Heart left ventricle (tissue), 16 donors: ENCODE results near the gene CKAP5. TPM values are rescaled to one million over a fixed set of nuclear protein-coding genes. Genes with fewer than 3 reads are reported as not detected.

Experiments used
- ATAC-seq, 4 donors: fragments of 200-7000 bp; cut with Tn5 transposase; one replicate each; pipeline ENCODE4 v1.9.1; 2020 to 2022; ENCODE audit warnings: moderate library complexity in 4 of 4, mild to moderate bottlenecking in 3 of 4, moderate number of reproducible peaks in 1 of 4
- DNase-seq, 5 donors: peaks; one replicate each; pipeline ENCODE4 v3.0.0-alpha.2; 2020
- H3K27ac ChIP-seq, 12 donors: fragments of 200-600 bp; sonication (generic) in 4 of 12; one replicate each; pipeline versions ENCODE4 v1.5.0 to v1.8.0; 2016 to 2022; ENCODE audit warnings: mild to moderate bottlenecking in 2 of 12
- H3K27me3 ChIP-seq, 9 donors: fragments of 200-600 bp; sonication (generic) in 2 of 9; one replicate each; pipeline versions ENCODE4 v1.5.1 to v1.8.0; 2016 to 2022; ENCODE audit warnings: mild to moderate bottlenecking in 3 of 9
- H3K36me3 ChIP-seq, 9 donors: fragments of 200-600 bp; sonication (generic) in 2 of 9; one replicate each; pipeline versions ENCODE4 v1.5.0 to v1.8.0; 2018 to 2022; ENCODE audit warnings: mild to moderate bottlenecking in 2 of 9
- H3K4me1 ChIP-seq, 12 donors: fragments of 200-600 bp; sonication (generic) in 4 of 12; one replicate each; pipeline versions ENCODE4 v1.5.0 to v1.8.0; 2016 to 2022; ENCODE audit warnings: mild to moderate bottlenecking in 3 of 12
- H3K4me3 ChIP-seq, 12 donors: fragments of 200-600 bp; sonication (generic) in 4 of 12; one replicate each; pipeline versions ENCODE4 v1.5.0 to v1.8.0; 2017 to 2022; ENCODE audit warnings: mild to moderate bottlenecking in 9 of 12, moderate library complexity in 4 of 12
- H3K9me3 ChIP-seq, 12 donors: fragments of 200-600 bp; sonication (generic) in 4 of 12; one replicate each; pipeline versions ENCODE4 v1.5.0 to v1.8.0; 2016 to 2022; ENCODE audit warnings: mild to moderate bottlenecking in 1 of 12
- POLR2A ChIP-seq, 2 donors: fragments of 450-650 bp; IDR thresholded peaks; one replicate each; pipeline ENCODE4 v1.6.1; 2017; ENCODE audit warnings: antibody characterized with exemption in 2 of 2, mild to moderate bottlenecking in 2 of 2, moderate library complexity in 2 of 2
- WGBS, 4 donors: extraction: QIAGEN DNeasy Blood & Tissue Kit in 2 of 4; methylation state at CpG; one replicate each; pipeline versions ENCODE4 v1.1.5 to v1.1.7; 2013 to 2018; 5-methylcytosine and 5-hydroxymethylcytosine counted together
- intact Hi-C, 10 donors: fragments of 100-400 bp; cut with DNase I; formaldehyde crosslinking; loops; one replicate each; pipeline versions ENCODE4 v1.11.1 to v1.14.2; 2022
- polyA plus RNA-seq, 2 donors: library from polyadenylated mRNA; stranded (reverse); fragments of 200-250 nt; gene quantifications; one replicate each; pipeline ENCODE4 v1.2.3, GENCODE V29; 2013
- total RNA-seq, 9 donors: library from RNA; depleted of rRNA in 2 of 9; stranded (reverse); fragments of >200 nt in 2 of 9; fragmentation: NEBNext Ultra II Directional in 3 of 9; extraction: Animal tissue kit (Norgen Biotek cat#: 25700) in 3 of 9; gene quantifications; one replicate each; pipeline versions ENCODE4 v1.1.0 to v1.2.4, GENCODE V29; 2016 to 2023
- TF ChIP-seq, protein P1 (sequence below), 12 donors: fragments of 200-600 bp; sonication (generic) in 4 of 12; IDR thresholded peaks; one replicate each; pipeline versions ENCODE4 v1.5.0 to v1.8.0; 2018 to 2022; ENCODE audit warnings: antibody characterized with exemption in 12 of 12, mild to moderate bottlenecking in 5 of 12
- donor health status: ischemic (EF 13 %, LVEDD 7.1; RV severe dilation, severe dysfunction).
- donor health status: healthy with polysubstance abuse.
- donor health status: DM: no; HTN: yes; CAD: no.
- donor health status: DM: no; HTN: no; CAD: no.
- donor health status: ischemic (EF 25% LVEDD 6.9; RV normal size, moderate dysfunction).
- donor health status: ischemic (EF 25% LVEDD 5.7; RV mildly dilated, moderate dysfunction).
- donor health status: healthy.
- donor health status: DM: yes; HTN: yes; CAD: no.
- donor health status: ischemic (EF 35%, LVEDD 5.7; RV mildly dilated, moderate dysfunction).
- donor health status: nonischemic (EF 11% LVEDD 7.7; RV severe dilation, severe dysfunction).
- donor health status: DM: yes; HTN: yes; CAD: no.
- donor health status: PGD.
- donor health status: ischemic (EF 29% LVEDD 5.4; RV normal size, mild dysfunction).
- donor health status: nonischemic (EF 23%, LVEDD 6.1; RV moderate dilation, normal function).

CKAP5 gene
- total and polyA plus RNA-seq, 11 donors, result 12.3 to 108 (median 67.6) TPM

DNA sequence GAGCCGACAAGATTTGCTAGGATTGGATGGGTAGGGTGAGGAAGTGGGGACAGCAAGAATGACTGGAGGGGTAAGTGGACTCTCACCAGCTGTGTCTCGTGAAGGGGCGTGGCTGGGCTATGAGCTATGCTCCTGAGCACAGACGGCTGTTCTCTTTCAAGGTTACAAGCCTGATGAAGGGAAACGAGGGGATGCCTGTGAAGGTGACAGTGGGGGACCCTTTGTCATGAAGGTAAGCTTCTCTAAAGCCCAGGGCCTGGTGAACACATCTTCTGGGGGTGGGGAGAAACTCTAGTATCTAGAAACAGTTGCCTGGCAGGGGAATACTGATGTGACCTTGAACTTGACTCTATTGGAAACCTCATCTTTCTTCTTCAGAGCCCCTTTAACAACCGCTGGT is 107.2 kb downstream of the CKAP5 start:
- peak in 1 of 4 donors; percentile 26 for ATAC-seq
- no peaks in the 10 kb centered on the region for H3K27me3 ChIP-seq
- 60 to 67% (median 64%) methylated on average over 6 of the region's 6 CpGs for WGBS, 4 donors
- intact Hi-C loops, result no loop called here
- H3K9me3 ChIP-seq, result no peaks in the 10 kb centered on the region
- H3K27ac ChIP-seq, result no peak overlapping the region
- H3K36me3 ChIP-seq, result peaks cover 0 to 34% (median 29%) of the 10 kb centered on the region in 9 donors
- DNase-seq, result no peak
- H3K4me1 ChIP-seq, result peaks cover 0 to 6% (median 0%) of the 10 kb centered on the region in 12 donors
- TF ChIP-seq, protein P1, sequence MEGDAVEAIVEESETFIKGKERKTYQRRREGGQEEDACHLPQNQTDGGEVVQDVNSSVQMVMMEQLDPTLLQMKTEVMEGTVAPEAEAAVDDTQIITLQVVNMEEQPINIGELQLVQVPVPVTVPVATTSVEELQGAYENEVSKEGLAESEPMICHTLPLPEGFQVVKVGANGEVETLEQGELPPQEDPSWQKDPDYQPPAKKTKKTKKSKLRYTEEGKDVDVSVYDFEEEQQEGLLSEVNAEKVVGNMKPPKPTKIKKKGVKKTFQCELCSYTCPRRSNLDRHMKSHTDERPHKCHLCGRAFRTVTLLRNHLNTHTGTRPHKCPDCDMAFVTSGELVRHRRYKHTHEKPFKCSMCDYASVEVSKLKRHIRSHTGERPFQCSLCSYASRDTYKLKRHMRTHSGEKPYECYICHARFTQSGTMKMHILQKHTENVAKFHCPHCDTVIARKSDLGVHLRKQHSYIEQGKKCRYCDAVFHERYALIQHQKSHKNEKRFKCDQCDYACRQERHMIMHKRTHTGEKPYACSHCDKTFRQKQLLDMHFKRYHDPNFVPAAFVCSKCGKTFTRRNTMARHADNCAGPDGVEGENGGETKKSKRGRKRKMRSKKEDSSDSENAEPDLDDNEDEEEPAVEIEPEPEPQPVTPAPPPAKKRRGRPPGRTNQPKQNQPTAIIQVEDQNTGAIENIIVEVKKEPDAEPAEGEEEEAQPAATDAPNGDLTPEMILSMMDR (IDR thresholded peaks at IDR 0.05), result no peak
- TF ChIP-seq POLR2A (IDR thresholded peaks at IDR 0.05), result no peak
- no peak overlapping the region for H3K4me3 ChIP-seq

DNA sequence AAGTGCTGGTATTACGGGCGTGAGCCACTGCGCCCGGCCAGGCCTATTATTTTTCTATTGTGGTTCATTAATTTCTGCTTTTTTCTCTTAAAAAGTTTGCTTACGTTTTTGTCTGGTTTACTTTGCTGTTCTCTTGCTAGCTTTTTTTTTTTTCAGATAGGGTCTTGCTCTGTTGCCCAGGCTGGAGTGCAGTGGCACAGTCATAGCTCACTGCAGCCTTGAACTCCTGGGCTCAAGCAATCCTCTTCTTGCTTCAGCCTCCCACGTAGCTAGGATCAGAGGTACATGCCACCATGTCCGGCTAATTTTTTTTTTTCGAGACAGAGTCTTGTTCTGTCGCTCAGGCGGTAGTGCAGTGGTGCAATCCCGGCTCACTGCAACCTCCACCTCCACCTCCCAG is 108.4 kb downstream of the CKAP5 start:
- peaks cover 0 to 22% (median 17%) of the 10 kb centered on the region in 9 donors for H3K36me3 ChIP-seq
- ATAC-seq (no peak), DNase-seq (no peak)
- intact Hi-C loops, result no loop called here
- H3K4me3 ChIP-seq, result no peak overlapping the region
- no peak for TF ChIP-seq POLR2A (IDR thresholded peaks at IDR 0.05)
- TF ChIP-seq, protein P1 (IDR thresholded peaks at IDR 0.05), result no peak
- H3K27me3 ChIP-seq, result no peaks in the 10 kb centered on the region
- H3K9me3 ChIP-seq, result no peaks in the 10 kb centered on the region
- H3K27ac ChIP-seq, result no peak overlapping the region
- WGBS, 4 donors, result 94 to 97% (median 96%) methylated on average over 11 of the region's 11 CpGs
- H3K4me1 ChIP-seq, result peaks cover 0 to 6% (median 0%) of the 10 kb centered on the region in 12 donors

DNA sequence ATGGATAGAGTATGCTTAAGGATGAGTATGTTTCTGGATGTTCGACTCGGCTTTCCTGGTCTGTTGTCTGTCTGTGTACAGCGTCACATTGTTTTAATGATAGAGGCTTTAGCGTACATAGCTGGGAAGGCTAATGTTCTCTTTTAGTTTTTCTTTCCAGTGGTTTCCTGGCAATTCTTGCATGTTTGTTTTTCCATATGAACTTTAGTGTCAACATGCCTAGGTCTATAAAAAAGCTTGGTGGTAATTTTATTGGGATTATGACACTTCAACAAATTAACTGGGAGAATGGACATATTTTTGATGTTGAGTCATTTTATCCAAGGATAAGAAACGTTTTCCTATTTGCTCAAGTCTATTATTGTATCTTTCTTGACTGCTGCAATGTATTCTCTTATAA is 109.5 kb downstream of the CKAP5 start:
- Histone ChIP-seq H3K9me3 (no peaks in the 10 kb centered on the region), H3K27ac (no peak overlapping the region), H3K4me1 (peaks cover 0 to 1% (median 0%) of the 10 kb centered on the region in 12 donors), H3K27me3 (no peaks in the 10 kb centered on the region), H3K4me3 (no peak overlapping the region), H3K36me3 (peaks cover 0 to 11% (median 6%) of the 10 kb centered on the region in 9 donors)
- TF ChIP-seq, protein P1 (IDR thresholded peaks at IDR 0.05), result no peak
- no peak for TF ChIP-seq POLR2A (IDR thresholded peaks at IDR 0.05)
- no peak for ATAC-seq
- 63 to 77% (median 71%) methylated on average over 5 of the region's 5 CpGs for WGBS, 4 donors
- DNase-seq, result no peak
- intact Hi-C loops, result no loop called here

DNA sequence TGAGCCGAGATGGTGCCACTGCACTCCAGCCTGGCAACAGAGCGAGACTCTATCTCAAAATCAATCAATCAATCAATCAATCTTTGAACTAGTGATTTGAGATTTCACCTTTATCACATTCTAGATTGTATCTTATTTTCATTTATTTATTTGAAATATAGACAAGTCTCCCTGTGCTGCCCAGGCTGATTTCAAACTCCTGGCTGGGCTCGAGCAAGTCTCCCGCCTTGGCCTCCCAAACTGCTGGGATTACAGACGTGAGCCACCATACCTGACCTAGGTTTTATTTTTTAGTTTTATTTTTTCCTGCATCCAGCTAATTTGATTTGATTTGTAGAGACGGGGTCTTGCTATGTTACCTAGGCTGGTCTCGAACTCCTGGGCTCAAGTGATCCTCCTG is 109.9 kb downstream of the CKAP5 start:
- TF ChIP-seq POLR2A (IDR thresholded peaks at IDR 0.05), result no peak
- TF ChIP-seq, protein P1 (IDR thresholded peaks at IDR 0.05), result no peak
- H3K9me3 ChIP-seq, result no peaks in the 10 kb centered on the region
- peaks cover 0 to 7% (median 2%) of the 10 kb centered on the region in 9 donors for H3K36me3 ChIP-seq
- DNase-seq, result no peak
- H3K27me3 ChIP-seq, result no peaks in the 10 kb centered on the region
- WGBS, 4 donors, result 94 to 95% (median 95%) methylated on average over 7 of the region's 7 CpGs
- intact Hi-C loops, result no loop called here
- no peak overlapping the region for H3K4me3 ChIP-seq
- H3K4me1 ChIP-seq, result no peaks in the 10 kb centered on the region
- H3K27ac ChIP-seq, result no peak overlapping the region
- no peak for ATAC-seq
